Measurements from ENCODE around the gene RMND5A.

The RMND5A gene

GRCh38 chr2:86744152-86744551, 24.1 kb downstream of the RMND5A start:
- Histone ChIP-seq H3K79me2 (ENCODE audit: insufficient read depth, low read depth) (peaks cover 8% of the 10 kb centered on the region; the same call in 1 of the 2 replicates), H3K36me3 (ENCODE audit: insufficient read depth) (peaks cover 7% of the 10 kb centered on the region; the same call in 1 of the 2 replicates), H3K4me2 (no peak overlapping the region), H4K20me1 (ENCODE audit: insufficient read depth) (no peaks in the 10 kb centered on the region), H3K27ac (no peak overlapping the region), H3K27me3 (ENCODE audit: insufficient read depth, low read depth) (no peaks in the 10 kb centered on the region), H3K9ac (no peak overlapping the region), H3K4me1 (ENCODE audit: low read depth, poor library complexity, severe bottlenecking) (peaks cover 20% of the 10 kb centered on the region), H3K4me3 (IDR thresholded peaks at IDR 0.05; ENCODE audit: insufficient read depth, low read depth, low read length) (no peak overlapping the region), H2AFZ (ENCODE audit: low read depth) (no peak overlapping the region)
- no peak for TF ChIP-seq CTCF (conservative IDR thresholded peaks at IDR 0.05; ENCODE audit: low read depth, low read length)

GRCh38 chr2:86746939-86747338, 26.8 kb downstream of the RMND5A start:
- Histone ChIP-seq H3K9ac (no peak overlapping the region), H3K36me3 (ENCODE audit: insufficient read depth) (peaks cover 14% of the 10 kb centered on the region; the same call in 1 of the 2 replicates), H3K27me3 (ENCODE audit: insufficient read depth, low read depth) (no peaks in the 10 kb centered on the region), H3K27ac (no peak overlapping the region), H3K4me3 (IDR thresholded peaks at IDR 0.05; ENCODE audit: insufficient read depth, low read depth, low read length) (no peak overlapping the region), H3K4me1 (ENCODE audit: low read depth, poor library complexity, severe bottlenecking) (peaks cover 29% of the 10 kb centered on the region), H2AFZ (ENCODE audit: low read depth) (no peak overlapping the region), H4K20me1 (ENCODE audit: insufficient read depth) (no peaks in the 10 kb centered on the region), H3K79me2 (ENCODE audit: insufficient read depth, low read depth) (peaks cover 8% of the 10 kb centered on the region; the same call in 1 of the 2 replicates), H3K4me2 (no peak overlapping the region)
- no peak for TF ChIP-seq CTCF (conservative IDR thresholded peaks at IDR 0.05; ENCODE audit: low read depth, low read length)

- no peak overlapping the region for H3K4me3 ChIP-seq (IDR thresholded peaks at IDR 0.05; ENCODE audit: insufficient read depth, low read depth, low read length)
- H3K4me1 ChIP-seq (ENCODE audit: low read depth, poor library complexity, severe bottlenecking): peaks cover 29% of the 10 kb centered on the region
- H2AFZ ChIP-seq (ENCODE audit: low read depth): no peak overlapping the region
- no peaks in the 10 kb centered on the region for H4K20me1 ChIP-seq (ENCODE audit: insufficient read depth)
- H3K79me2 ChIP-seq (ENCODE audit: insufficient read depth, low read depth): peaks cover 8% of the 10 kb centered on the region; the same call in 1 of the 2 replicates
- H3K27ac ChIP-seq: no peak overlapping the region
- H3K9ac ChIP-seq: no peak overlapping the region
- peaks cover 19% of the 10 kb centered on the region; the same call in 1 of the 2 replicates for H3K36me3 ChIP-seq (ENCODE audit: insufficient read depth)
- H3K4me2 ChIP-seq: no peak overlapping the region
- no peaks in the 10 kb centered on the region for H3K27me3 ChIP-seq (ENCODE audit: insufficient read depth, low read depth)
- TF ChIP-seq CTCF (conservative IDR thresholded peaks at IDR 0.05; ENCODE audit: low read depth, low read length): no peak
Observed at GRCh38 chr2:86747711-86748639, 27.9 kb downstream of the RMND5A start.

GRCh38 chr2:86750240-86750839, 30.2 kb downstream of the RMND5A start:
- no peak for TF ChIP-seq CTCF (conservative IDR thresholded peaks at IDR 0.05; ENCODE audit: low read depth, low read length)
- Histone ChIP-seq H3K27me3 (ENCODE audit: insufficient read depth, low read depth) (no peaks in the 10 kb centered on the region), H3K4me3 (IDR thresholded peaks at IDR 0.05; ENCODE audit: insufficient read depth, low read depth, low read length) (no peak overlapping the region), H4K20me1 (ENCODE audit: insufficient read depth) (no peaks in the 10 kb centered on the region), H2AFZ (ENCODE audit: low read depth) (no peak overlapping the region), H3K79me2 (ENCODE audit: insufficient read depth, low read depth) (peaks cover 3% of the 10 kb centered on the region; the same call in 1 of the 2 replicates), H3K4me2 (no peak overlapping the region), H3K36me3 (ENCODE audit: insufficient read depth) (peaks cover 17% of the 10 kb centered on the region; the same call in 1 of the 2 replicates), H3K9ac (no peak overlapping the region), H3K27ac (no peak overlapping the region), H3K4me1 (ENCODE audit: low read depth, poor library complexity, severe bottlenecking) (peaks cover 29% of the 10 kb centered on the region)
